ENCODE data around the gene CFTR. TPM values are rescaled to one million over a fixed set of nuclear protein-coding genes. Genes with fewer than 3 reads are reported as not detected.

The CFTR gene
- total and polyA plus RNA-seq, 10 of the 15 experiments (the other 5 are each of a cell fraction or from before 2014, with no cell fraction given) = 0.02 to 2.3 (median 0.21) TPM; not detected in 1

DNA sequence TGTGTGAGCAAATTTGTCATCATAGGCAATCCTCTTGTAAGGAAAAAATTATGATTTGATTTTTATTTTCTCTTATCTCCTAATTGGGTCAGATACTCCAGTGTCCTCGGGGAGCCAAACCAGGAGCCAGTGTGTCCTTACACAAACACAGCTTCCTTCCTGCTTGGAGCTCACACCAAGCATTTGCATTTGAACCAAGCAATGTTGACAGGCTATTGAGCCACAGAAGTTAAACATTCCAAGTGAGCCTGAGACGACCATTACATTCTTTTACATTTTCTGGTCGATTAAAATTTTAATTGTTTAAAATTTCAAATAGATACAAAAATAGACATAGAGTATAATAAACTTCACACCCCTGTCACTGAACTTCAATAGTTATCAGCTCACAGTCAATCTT, 194.8 kb downstream of the CFTR start (continued):
- TF ChIP-seq, protein P1, sequence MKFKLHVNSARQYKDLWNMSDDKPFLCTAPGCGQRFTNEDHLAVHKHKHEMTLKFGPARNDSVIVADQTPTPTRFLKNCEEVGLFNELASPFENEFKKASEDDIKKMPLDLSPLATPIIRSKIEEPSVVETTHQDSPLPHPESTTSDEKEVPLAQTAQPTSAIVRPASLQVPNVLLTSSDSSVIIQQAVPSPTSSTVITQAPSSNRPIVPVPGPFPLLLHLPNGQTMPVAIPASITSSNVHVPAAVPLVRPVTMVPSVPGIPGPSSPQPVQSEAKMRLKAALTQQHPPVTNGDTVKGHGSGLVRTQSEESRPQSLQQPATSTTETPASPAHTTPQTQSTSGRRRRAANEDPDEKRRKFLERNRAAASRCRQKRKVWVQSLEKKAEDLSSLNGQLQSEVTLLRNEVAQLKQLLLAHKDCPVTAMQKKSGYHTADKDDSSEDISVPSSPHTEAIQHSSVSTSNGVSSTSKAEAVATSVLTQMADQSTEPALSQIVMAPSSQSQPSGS (IDR thresholded peaks at IDR 0.05; ENCODE audit: low read length) = no peak
- no peak for TF ChIP-seq DPF2 (IDR thresholded peaks at IDR 0.05)

DNA sequence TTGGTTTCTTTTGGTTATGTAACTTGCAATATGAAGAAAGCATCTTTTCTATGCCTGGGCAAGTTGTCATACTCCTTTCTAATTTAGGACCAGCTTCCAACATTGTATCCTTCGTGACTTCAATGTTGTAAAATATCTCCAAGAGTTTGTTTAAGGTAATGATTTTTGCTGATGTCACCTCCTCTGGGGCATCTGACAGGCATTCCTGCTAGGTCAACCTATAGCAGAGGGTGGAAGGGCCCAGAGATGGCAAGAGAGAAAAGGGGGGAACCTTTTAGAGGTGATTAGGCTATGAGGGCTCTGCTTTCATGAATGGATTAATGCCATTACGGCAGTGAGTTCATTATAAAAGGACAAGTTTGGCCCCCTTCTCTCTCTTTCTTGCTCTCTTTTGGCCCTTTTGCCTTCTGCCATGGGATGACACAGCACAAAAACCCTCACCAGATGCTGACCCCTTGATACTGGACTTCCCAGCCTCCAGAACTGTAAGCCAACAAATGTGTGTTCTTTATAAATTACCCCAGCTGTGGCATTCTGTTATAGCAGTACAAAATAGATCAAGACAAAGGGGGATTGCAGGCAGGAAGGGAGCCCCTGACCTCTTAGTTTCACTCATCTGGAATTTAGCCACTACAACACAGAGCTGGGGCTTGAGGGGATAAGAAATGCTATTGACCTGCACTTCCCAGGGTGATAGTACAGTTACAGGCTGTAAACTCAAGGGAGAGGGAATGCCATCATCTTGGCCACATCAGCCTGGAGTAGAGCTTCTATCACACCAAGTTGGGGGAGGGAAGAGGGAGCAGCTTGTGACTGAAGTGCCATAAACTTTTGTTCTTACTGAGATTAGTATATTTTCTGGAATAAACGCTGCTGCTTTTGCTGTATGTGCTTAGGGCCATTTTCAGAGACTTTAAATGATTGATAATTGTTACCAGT, 195.9 kb downstream of the CFTR start:
- Histone ChIP-seq H2AFZ (ENCODE audit: control insufficient read depth, low read depth, low read length) (no peak overlapping the region), H3K9me3 (replicated peaks; ENCODE audit: control insufficient read depth, insufficient read depth, low read length) (no peaks in the 10 kb centered on the region), H3K9ac (ENCODE audit: control insufficient read depth, insufficient read depth, low read length) (no peak overlapping the region), H4K20me1 (ENCODE audit: control insufficient read depth, insufficient read depth) (no peaks in the 10 kb centered on the region), H3K4me1 (ENCODE audit: control insufficient read depth, insufficient read depth, low read length) (no peaks in the 10 kb centered on the region), H3K27ac (ENCODE audit: control insufficient read depth, insufficient read depth) (no peak overlapping the region), H3K79me2 (ENCODE audit: control insufficient read depth, insufficient read depth, low read length) (no peaks in the 10 kb centered on the region), H3K27me3 (replicated peaks in 1 of 2; ENCODE audit: control insufficient read depth in 2 of 2, insufficient read depth in 2 of 2, low read length in 1 of 2) (no peaks in the 10 kb centered on the region; a peak in 2 of 4 replicates), H3K4me2 (ENCODE audit: control insufficient read depth, insufficient read depth) (no peak overlapping the region), H3K36me3 (ENCODE audit: control insufficient read depth in 2 of 2, insufficient read depth in 2 of 2, low read length in 1 of 2) (no peaks in the 10 kb centered on the region; a peak in 1 of 4 replicates), H3K4me3 (no peak overlapping the region)
- DNase-seq (ENCODE audit: low read depth, low spot score) = no peak
- ChIA-PET SMC1A (ENCODE audit: uncharacterized antibody, unreplicated experiment) (interaction anchor here (0.7 to 3.4 kb wide), 19 partner anchors 8 to 427 kb away, joined by 3 to 38 read pairs (median 4); no protein-coding TSS in a partner anchor), POLR2A (interaction anchor here (0.7 to 0.9 kb wide), 2 partner anchors 194 to 275 kb away, joined by 3 read pairs; no protein-coding TSS in a partner anchor), RAD21 (ENCODE audit: unreplicated experiment) (interaction anchor here (0.6 to 4.0 kb wide), 7 partner anchors 40 to 275 kb away, joined by 3 to 22 read pairs (median 4); no protein-coding TSS in a partner anchor), CTCF (interaction anchor here (0.5 to 7.5 kb wide), 16 partner anchors 8 to 478 kb away, joined by 3 to 88 read pairs (median 3); no protein-coding TSS in a partner anchor)
- no peak for ATAC-seq
- TF ChIP-seq NFYB (IDR thresholded peaks at IDR 0.05; ENCODE audit: insufficient read depth, low read depth, low read length) (no peak), RELA (IDR thresholded peaks at IDR 0.05; ENCODE audit: borderline replicate concordance, partially characterized antibody) (no peak), KAT2A (conservative IDR thresholded peaks at IDR 0.05; ENCODE audit: control insufficient read depth, low read depth, low read length) (no peak)
- TF ChIP-seq, protein P2, sequence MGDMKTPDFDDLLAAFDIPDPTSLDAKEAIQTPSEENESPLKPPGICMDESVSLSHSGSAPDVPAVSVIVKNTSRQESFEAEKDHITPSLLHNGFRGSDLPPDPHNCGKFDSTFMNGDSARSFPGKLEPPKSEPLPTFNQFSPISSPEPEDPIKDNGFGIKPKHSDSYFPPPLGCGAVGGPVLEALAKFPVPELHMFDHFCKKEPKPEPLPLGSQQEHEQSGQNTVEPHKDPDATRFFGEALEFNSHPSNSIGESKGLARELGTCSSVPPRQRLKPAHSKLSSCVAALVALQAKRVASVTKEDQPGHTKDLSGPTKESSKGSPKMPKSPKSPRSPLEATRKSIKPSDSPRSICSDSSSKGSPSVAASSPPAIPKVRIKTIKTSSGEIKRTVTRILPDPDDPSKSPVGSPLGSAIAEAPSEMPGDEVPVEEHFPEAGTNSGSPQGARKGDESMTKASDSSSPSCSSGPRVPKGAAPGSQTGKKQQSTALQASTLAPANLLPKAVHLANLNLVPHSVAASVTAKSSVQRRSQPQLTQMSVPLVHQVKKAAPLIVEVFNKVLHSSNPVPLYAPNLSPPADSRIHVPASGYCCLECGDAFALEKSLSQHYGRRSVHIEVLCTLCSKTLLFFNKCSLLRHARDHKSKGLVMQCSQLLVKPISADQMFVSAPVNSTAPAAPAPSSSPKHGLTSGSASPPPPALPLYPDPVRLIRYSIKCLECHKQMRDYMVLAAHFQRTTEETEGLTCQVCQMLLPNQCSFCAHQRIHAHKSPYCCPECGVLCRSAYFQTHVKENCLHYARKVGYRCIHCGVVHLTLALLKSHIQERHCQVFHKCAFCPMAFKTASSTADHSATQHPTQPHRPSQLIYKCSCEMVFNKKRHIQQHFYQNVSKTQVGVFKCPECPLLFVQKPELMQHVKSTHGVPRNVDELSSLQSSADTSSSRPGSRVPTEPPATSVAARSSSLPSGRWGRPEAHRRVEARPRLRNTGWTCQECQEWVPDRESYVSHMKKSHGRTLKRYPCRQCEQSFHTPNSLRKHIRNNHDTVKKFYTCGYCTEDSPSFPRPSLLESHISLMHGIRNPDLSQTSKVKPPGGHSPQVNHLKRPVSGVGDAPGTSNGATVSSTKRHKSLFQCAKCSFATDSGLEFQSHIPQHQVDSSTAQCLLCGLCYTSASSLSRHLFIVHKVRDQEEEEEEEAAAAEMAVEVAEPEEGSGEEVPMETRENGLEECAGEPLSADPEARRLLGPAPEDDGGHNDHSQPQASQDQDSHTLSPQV (IDR thresholded peaks at IDR 0.05) = no peak
- intact Hi-C loops (cut with micrococcal nuclease; ENCODE audit: unreplicated experiment) (loop anchor here (5.0 kb wide), 1 partner anchor 477 kb away; no protein-coding TSS in a partner anchor), in situ Hi-C loops (cut with MboI) (no loop called here)
- FAIRE-seq = no peak
- WGBS (ENCODE audit: insufficient coverage, insufficient replicate concordance, low lambda C conversion rate, missing lambda C conversion rate) = 7% methylated on average over 3 of the region's 3 CpGs
- BruUV-seq (replicated peaks) = no TSS peak

Data from GM12878 (cell line).